ENCODE data around the gene FHIT. TPM values are rescaled to one million over a fixed set of nuclear protein-coding genes. Genes with fewer than 3 reads are reported as not detected.
"Not testable (repeated sequence)": the region's sequence is repeated elsewhere in the genome, so short reads cannot be mapped to it uniquely, and the experiment has no call there.

The FHIT gene
- polyA plus RNA-seq, 3 donors: 25.7 to 31.0 (median 25.7) TPM

DNA sequence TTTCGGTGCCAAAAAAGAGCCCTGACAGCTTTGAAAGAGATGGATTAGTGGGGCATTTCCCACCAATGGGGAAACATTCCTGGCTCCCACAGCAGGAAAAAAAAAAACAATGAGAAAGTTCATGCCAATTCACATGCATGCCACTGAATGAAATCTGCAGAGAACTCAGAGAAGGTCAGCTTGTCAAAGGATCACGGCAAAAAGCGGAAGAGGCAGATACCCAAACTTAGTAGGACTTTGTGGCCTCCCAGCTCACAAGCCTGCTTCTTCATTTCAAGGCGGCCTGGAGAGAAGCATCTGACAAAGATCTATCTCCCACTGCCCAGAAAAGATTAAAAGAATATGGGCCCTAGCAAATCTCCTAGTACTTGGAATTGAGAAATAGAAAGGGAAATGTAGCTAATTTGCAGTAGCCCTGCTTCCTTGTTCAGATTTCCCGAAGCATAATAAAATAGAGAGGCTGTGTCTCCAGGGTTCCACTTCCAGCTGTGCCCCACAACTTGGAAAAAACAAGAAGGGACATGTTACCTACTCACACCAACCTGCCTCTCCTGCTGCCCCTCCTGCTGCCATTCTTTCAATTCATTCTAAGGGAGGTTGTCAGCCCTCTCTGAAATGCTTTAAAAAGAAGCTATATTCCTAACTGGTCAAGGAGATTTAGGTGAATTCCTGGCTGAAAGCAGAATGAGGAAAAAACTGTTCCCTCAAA is 170.4 kb downstream of the FHIT start:
- DNase-seq (ENCODE audit: extremely low read depth in 1 of 11, low read depth in 9 of 11, low spot score in 4 of 11): no peak

DNA sequence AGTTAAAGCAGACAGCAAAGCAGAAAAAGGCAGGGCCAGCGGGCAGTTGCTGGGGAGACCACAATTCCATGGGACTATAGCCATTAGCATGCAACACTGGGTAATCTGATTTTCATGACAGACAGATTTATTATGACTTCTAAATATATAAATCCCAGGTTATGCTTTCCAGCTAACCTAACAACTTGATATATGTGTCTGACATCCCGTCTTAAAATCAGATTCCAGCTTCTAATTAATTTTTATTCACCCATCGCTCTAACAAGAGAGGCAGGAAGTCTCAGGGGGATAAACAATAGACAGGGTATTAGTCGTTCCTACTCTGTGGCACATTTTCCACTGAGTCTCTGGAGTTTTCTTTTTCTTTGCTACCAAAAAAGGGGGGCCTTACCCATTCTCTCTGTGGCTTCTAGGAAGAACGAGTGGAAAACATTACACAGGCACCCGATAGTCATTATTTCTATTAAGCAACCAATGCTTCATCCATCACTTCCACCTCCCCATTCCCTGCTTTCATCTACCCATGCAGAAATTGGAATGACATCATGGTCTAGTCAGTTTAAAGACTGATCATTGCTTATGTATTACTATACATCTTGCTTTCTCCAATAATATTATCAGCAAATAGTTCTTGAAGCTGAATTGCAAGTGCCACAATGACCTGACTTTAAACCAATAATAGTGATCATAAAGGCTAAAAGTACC is 173.1 kb downstream of the FHIT start:
- no peak for DNase-seq (ENCODE audit: extremely low read depth in 1 of 11, low read depth in 9 of 11, low spot score in 4 of 11)

DNA sequence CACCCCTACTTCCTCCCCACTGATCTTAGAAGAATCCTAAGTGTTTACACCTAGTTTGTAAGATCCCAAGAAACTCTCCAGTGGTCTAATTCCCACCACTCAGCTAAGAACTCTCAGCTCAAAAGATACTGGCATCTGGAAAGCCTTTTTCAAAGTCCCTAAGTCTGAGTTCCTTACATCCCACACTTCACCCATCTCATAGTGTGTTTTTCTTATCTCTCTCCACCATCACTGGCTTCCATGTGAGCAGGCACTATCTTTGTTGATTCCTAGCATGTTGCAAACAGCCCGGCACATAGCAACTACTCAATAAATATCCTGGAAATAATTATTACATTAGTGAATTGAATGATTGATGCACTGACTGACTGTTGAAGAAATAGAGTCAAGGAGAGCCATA is 173.7 kb downstream of the FHIT start:
- DNase-seq (ENCODE audit: extremely low read depth in 1 of 11, low read depth in 9 of 11, low spot score in 4 of 11): no peak

DNA sequence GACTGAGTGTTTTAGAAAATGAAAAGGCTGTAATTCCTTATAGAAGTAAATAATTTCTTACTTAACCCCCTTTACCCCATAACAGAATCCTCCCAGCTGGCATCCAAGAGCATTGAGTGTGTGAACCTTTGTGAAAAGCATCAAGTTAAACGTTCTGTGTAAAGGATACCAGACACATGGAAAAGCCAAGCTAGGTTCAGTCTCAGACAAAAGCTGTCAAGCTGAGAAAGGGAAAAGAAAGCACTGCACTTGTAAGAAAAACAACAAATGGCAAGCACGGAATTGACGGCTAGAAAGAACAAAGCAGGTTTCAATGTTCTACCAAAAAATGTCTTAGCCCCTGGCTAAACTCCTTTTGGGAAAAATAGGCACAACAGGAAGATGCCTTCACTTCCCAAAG is 176.5 kb downstream of the FHIT start:
- DNase-seq (ENCODE audit: extremely low read depth in 1 of 11, low read depth in 9 of 11, low spot score in 4 of 11): no peak

DNA sequence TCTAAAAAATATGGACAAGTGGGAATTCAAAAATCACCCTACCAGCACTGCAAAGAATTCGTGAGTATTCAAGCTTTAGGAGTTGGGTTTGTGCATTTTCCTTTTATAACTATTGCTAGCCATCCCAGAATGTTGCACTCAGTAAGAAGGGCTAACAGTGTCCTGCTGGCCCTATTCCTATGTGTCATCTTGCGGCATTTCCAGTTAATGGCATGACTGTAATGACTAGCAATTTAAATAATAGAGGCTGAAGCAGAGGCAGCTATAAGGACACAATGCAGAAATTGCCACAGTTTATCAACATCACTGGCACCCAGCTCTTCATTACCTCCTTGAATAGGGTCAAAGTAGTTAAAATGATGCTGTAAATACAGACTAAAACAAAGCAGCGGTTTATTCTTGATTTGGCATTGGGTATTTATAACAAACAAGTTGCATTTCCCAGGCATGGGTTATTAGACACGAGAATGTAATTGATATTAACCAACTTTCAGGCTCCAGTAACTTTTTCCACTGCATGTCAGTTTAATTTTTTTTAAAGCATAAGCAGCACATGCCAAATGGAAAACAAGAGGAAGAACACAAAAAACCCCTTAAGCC is 177.6 kb downstream of the FHIT start:
- no peak for DNase-seq (ENCODE audit: extremely low read depth in 1 of 11, low read depth in 9 of 11, low spot score in 4 of 11)

DNA sequence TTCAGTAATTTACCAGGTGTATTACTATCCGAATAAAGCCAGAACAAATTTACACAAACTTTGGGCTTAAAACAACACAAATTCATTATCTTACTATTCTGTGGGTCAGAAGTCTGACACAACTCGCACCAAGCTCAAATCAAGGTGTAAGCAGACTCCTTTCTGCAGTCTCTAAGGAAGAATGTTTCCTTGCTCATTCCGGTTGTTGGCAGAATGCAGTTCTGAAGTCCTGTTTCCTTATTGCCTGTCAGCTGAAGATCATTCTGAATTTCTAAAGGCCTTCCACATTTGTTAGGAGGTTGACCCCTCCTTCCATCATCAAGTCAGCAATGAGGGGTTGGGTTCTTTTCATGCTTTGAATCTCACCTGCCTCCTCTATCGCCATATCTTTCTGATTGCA is 183.2 kb downstream of the FHIT start:
- DNase-seq (ENCODE audit: extremely low read depth in 1 of 11, low read depth in 9 of 11, low spot score in 4 of 11): no peak

DNA sequence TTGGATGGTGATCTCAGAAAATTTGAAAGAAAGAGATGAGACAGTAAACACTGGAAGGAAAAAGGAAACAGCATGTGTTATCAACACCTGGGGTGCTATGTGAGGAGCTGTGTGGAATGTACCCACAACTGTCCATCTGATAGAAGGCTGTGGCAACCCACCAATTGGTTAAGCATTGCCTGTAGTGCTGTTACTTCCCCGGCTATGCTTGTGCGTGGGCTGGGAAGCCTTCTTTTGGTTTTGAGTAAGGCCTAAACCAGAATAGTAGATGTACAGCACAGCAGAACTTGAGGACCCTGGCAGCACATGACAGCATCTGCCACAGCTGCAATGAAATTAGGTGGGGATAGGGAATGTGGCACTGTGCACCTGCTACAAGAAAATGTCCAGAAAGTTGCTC is 184.5 kb downstream of the FHIT start:
- DNase-seq (ENCODE audit: extremely low read depth in 1 of 11, low read depth in 9 of 11, low spot score in 4 of 11): no peak

DNA sequence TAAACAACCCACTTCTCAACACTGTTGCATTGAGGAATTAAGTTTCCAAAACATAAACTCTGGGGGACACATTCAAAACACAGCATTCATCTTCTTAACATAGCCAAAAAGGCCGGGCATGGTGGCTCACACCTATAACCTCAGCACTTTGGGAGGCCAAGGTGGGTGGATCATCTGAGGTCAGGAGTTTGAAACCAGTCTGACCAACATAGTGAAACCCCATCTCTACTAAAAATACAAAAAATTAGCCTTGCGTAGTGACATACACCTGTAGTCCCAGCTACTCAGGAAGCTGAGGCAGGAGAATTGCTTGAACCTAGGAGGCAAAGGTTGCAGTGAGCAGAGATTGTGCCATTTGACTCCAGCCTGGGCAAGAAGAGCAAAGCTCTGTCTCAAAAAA is 185.0 kb downstream of the FHIT start:
- DNase-seq (ENCODE audit: extremely low read depth in 1 of 11, low read depth in 9 of 11, low spot score in 4 of 11): not testable (repeated sequence)

DNA sequence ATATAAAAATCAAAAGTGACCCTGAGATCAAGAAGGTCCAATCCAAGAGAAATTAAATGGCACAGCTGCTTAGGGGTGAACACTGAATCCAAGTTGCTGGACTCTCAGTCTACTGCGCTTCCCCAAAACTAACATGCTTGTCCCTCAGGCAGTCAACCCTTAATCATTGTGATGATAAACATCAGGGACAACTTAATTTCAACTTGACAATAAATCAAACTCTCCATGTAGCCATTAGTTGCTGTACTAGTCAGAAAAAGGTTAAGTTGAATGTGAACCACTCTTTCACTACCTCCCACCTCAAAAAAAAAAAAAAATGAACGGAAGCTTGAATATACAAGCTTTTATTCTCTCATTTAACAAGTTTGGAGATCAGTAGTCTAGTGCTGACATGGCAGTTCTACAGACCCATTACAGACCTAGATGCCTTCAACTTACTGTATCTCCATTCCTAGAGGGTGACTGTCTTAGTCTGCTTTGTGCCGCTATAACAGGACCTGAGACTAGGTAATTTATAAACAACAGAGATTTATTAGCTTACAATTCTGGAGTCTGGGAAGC is 185.7 kb downstream of the FHIT start:
- DNase-seq (ENCODE audit: extremely low read depth in 1 of 11, low read depth in 9 of 11, low spot score in 4 of 11): no peak

DNA sequence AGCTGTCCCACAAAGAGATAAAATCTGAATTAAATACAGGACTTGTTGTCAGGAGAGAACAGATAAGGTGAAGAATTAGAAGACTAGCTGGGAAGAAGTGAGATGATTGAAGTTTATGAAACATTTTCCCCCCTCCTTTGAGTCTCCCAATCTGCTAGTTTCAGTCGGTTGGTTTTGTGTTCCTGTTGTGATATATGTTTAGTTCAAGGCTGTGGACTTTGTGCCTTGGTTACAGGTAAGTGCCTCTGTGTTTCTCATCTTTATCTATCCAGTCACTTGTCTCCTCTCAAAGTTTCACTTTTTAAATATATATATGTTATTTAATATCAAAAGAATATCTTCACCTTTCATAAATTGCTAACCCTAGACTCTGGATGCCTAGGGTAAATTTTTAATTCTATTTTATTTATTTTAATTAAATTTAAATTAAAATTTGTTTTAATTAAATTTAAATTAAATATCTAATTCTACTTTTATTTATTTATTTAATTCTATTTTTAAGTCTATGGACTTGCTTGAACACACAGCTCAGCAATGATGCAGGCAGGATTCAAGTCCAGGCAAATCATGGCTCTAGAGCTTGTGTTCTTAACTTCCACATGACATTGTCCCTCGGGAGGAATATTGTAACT is 190.0 kb downstream of the FHIT start:
- no peak for DNase-seq (ENCODE audit: extremely low read depth in 1 of 11, low read depth in 9 of 11, low spot score in 4 of 11)

DNA sequence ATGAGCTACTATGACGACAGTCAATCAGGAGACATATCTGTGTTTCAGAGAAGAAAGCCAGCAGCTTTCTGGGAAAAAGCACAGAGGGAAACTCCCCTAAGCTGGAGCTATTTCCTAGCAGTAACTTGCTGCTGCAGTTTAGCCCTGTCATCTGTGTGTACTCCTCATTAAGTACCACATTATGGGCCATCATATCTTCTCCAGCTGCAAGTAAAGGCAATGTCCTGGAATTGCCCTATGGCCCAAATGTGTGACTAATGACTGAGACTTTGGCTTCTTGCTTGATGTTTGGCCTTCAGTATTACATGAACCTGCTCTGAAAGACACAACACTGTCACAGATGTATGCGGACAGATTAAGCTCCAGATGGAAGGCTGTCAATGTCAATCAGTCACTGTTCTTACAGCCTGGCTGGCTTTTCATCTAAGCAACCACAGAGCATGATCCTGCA is 190.8 kb downstream of the FHIT start:
- DNase-seq (ENCODE audit: extremely low read depth in 1 of 11, low read depth in 9 of 11, low spot score in 4 of 11): no peak

DNA sequence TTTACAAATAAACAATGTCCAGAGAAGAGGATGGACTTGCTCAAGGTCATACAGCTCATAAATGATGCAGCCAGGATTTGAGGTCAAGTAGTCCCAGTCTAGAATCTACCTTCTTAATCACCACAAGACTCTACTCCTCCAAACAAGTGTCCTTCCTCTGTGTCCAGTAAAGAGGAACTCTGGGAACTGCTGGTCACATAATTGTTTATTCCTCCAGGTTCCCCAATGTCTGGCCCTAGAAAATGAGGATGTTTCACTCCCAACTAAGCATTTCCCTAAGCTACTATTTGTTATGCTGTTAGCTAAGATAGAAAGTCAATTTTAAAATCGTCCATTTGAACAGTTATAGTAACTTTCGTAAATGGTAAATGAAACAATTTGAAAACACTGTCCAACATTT is 192.4 kb downstream of the FHIT start:
- no peak for DNase-seq (ENCODE audit: extremely low read depth in 1 of 11, low read depth in 9 of 11, low spot score in 4 of 11)

DNA sequence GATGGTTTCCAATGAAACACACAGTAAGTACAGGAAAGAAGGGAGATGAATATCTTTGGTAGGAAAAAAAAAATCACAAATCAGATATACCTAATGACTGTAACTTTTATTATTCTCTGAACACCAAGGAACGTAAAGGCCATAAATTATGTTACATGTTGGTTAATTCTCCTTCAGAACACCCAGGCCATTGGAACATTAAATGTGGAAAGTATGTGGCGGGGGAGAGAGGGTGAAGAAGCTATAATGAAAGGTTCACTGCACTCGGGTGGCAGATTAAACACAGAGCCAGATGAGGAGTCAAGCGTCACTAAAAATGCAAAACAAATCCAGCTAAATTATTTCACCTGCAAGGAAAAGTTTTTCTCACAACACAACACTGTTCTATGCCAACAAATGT is 193.8 kb downstream of the FHIT start:
- DNase-seq (ENCODE audit: extremely low read depth in 1 of 11, low read depth in 9 of 11, low spot score in 4 of 11): peak in 9 of 11 donors; percentile 23 to 63 (median 44)

DNA sequence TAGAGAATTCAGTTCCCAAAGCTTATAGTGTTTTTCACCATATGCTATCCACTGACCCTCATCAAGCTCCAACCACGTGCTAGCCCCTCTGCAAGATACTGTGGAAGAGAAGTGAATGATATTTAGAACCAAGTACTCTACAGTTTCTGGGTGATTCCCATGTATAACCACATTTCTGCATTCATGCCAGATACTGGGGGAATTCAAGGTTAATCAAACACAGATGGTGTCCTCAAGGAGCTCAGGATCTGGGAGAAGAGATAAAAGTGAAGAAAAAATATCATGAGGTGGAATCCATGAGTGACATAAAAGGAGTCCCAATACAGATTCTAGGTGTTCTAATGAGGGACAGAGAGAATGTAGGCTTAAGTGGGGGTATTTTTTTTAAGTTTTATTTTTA is 195.8 kb downstream of the FHIT start:
- DNase-seq (ENCODE audit: extremely low read depth in 1 of 11, low read depth in 9 of 11, low spot score in 4 of 11): no peak

DNA sequence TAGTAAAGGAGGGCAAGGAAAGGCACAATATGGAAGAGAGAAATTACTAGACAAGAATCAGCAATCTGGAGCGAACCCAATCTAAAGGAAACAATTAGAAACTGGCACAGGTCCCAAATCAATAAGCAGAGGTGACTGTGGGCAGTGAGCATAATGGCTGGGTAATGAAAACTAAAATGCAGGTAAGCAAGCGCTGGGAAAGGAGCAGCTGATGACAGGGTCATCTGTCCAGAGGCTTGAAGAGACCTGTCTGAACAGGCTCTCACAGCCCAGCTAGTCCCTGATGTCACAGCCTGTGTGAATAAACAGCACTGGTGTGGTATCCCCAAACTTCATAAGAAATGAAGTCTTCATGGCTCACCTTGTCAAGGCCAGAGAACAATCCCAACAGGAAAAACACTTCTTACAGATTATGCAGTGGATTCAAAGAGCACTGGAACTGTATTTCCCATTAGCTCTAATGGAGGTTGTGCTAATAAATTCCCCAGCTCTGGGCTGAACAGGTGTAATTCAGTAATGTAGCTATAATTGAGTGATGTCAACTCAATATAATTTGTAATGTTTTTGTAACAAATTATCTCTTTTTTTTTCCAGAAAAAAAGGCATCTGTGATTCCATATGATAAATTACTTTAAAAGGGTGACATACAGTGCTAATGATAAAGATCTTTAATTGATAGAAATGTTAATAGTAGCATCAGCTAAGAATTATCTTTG is 197.3 kb downstream of the FHIT start:
- DNase-seq (ENCODE audit: extremely low read depth in 1 of 11, low read depth in 9 of 11, low spot score in 4 of 11): no peak

DNA sequence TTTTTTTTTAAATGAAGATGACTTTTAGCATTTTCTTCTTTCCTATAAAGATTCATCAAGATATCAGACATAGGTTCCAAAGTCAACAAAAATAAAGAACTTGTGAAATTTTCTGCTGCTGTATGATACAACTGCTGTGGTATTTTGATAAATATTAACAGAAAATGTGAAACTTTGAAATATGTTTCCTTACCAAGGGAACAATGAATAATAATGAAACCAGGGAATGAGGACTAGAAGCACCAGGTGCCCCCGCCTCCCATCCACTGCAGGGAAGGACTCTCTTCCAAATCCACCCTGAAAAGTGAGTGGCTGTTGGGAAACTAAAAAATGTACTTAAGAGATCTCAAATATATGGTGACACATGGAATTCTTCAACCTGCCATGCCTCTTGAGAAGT is 198.4 kb downstream of the FHIT start:
- DNase-seq (ENCODE audit: extremely low read depth in 1 of 11, low read depth in 9 of 11, low spot score in 4 of 11): no peak

DNA sequence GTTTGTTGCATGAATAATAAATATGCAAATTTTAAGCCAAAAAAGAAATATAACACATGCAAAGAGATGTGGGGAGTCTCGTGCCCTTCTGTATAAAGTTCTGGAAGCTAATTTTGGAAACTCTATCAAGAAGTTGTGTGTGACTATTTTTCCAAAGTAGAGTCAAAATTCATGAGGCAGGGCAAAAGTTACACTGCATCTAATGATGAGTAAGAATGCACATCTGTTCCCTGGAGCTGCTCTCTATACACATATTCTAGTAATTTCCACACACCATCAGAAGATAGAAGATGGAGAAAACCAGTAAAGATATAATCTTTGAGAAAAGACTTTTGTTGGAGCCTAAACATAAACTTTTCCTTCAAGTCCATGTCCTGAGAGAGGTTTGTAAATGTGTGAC is 199.6 kb downstream of the FHIT start:
- no peak for DNase-seq (ENCODE audit: extremely low read depth in 1 of 11, low read depth in 9 of 11, low spot score in 4 of 11)

DNA sequence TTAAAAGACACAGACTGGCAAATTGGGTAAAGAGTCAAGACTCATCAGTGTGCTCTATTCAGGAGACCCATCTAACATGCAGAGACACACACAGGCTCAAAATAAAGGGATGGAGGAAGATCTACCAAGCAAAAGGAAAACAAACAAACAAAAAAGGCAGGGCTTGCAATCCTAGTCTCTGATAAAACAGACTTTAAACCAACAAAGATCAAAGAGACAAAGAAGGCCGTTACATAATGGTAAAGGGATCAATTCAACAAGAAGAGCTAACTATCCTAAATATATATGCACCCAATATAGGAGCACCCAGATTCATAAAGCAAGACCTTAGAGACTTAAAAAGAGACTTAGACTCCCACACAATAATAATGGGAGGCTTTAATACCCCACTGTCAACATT is 206.1 kb downstream of the FHIT start:
- not testable (repeated sequence) for DNase-seq (ENCODE audit: extremely low read depth in 1 of 11, low read depth in 9 of 11, low spot score in 4 of 11)

DNA sequence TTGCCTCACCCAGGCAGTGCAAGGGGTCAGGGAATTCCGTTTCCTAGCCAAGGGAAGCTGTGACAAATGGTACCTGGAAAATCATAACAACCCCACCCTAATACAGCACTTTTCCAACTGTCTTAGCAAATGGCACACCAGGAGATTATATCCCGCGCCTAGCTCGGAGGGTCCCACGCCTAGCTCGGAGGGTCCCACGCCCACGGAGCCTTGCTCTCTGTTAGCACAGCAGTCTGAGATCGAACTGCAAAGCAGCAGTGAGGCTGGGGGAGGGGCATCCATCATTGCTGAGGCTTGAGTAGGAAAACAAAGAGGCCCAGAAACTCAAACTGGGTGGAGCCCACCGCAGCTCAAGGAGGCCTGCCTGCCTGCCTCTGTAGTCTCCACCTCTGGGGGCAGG is 208.1 kb downstream of the FHIT start:
- DNase-seq (ENCODE audit: extremely low read depth in 1 of 11, low read depth in 9 of 11, low spot score in 4 of 11): no peak
